Mucosa of rectum (tissue), 2 donors: ENCODE results near the gene APBA2.

Source experiments
- H3K27ac ChIP-seq, 2 donors: one replicate each; pipeline ENCODE4 v1.7.0; 2013; ENCODE audit warnings: inconsistent platforms in 2 of 2, low read depth in 2 of 2, low read length in 2 of 2
- H3K27me3 ChIP-seq, 2 donors: one replicate each; pipeline ENCODE4 v1.7.0; 2013; ENCODE audit warnings: low read length in 2 of 2; ENCODE audit not compliant: control insufficient read depth in 2 of 2, insufficient read depth in 2 of 2
- H3K36me3 ChIP-seq, 2 donors: one replicate each; pipeline ENCODE4 v1.7.0; 2013; ENCODE audit warnings: low read length in 2 of 2; ENCODE audit not compliant: control insufficient read depth in 2 of 2, insufficient read depth in 2 of 2
- H3K4me1 ChIP-seq, 2 donors: one replicate each; pipeline ENCODE4 v1.7.0; 2013; ENCODE audit warnings: low read length in 2 of 2, mild to moderate bottlenecking in 1 of 2; ENCODE audit not compliant: control insufficient read depth in 2 of 2, insufficient read depth in 2 of 2
- H3K4me3 ChIP-seq, 2 donors: one replicate each; pipeline ENCODE4 v1.7.0; 2013; ENCODE audit warnings: low read length in 2 of 2
- H3K9ac ChIP-seq, 2 donors: one replicate each; pipeline ENCODE4 v1.7.0; 2013; ENCODE audit warnings: low read length in 2 of 2, low read depth in 1 of 2, mild to moderate bottlenecking in 1 of 2
- H3K9me3 ChIP-seq, 2 donors: one replicate each; pipeline ENCODE4 v1.7.0; 2013; ENCODE audit warnings: low read length in 2 of 2; ENCODE audit not compliant: control insufficient read depth in 2 of 2
- donor health status: healthy.
- donor health status: Normal muscosa, but diverticular disease.

The APBA2 gene

GRCh38 chr15:29090617-29091466 lies 205.1 kb downstream of the APBA2 start:
- Histone ChIP-seq H3K27ac (no peak overlapping the region), H3K27me3 (no peaks in the 10 kb centered on the region), H3K4me1 (no peaks in the 10 kb centered on the region), H3K9ac (no peak overlapping the region), H3K4me3 (no peak overlapping the region), H3K36me3 (no peaks in the 10 kb centered on the region), H3K9me3 (no peaks in the 10 kb centered on the region)

- Histone ChIP-seq H3K27ac (no peak overlapping the region), H3K9me3 (no peaks in the 10 kb centered on the region), H3K36me3 (no peaks in the 10 kb centered on the region), H3K4me1 (no peaks in the 10 kb centered on the region), H3K4me3 (no peak overlapping the region), H3K27me3 (no peaks in the 10 kb centered on the region), H3K9ac (no peak overlapping the region)
These were observed 205.9 kb downstream of the APBA2 start for GRCh38 chr15:29091666-29092065.

DNA sequence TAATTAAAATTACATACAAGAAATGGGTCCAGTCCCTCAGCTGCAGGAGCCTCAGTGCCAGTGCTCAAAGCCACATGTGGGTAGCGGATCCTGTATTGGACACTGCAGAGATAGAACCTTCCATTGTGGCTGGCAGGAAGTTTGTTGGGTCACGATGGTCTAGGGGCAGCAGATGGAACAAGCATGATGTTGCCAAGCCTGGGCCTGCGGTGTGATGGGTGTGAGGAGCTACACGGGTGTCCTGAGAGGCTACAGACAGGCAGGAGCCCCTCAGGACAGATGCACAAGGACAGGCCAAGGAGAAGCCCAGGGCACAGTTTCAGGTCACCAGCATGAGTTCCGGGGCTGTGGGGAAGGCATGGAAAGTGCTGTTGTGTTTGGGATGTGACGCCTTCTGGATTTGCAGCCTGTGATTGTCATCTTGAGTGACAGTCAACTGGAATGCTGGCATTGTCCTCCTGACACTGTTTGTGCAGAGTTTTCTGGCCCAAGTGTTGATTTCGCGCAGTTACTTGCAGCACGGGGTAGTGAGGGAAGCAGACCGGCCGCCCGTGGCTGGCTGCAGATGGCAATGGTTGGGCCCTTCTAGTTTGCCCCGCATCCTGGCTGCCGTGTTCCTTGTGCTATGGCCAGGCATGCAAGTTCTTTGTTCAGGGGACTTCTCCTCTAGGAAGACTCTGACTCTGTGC lies 206.7 kb downstream of the APBA2 start:
- H3K9ac ChIP-seq, result no peak overlapping the region
- no peaks in the 10 kb centered on the region for H3K36me3 ChIP-seq
- H3K4me3 ChIP-seq, result no peak overlapping the region
- H3K27me3 ChIP-seq, result no peaks in the 10 kb centered on the region
- H3K9me3 ChIP-seq, result no peaks in the 10 kb centered on the region
- H3K4me1 ChIP-seq, result no peaks in the 10 kb centered on the region
- H3K27ac ChIP-seq, result no peak overlapping the region

GRCh38 chr15:29093065-29093435 lies 207.3 kb downstream of the APBA2 start:
- H3K27ac ChIP-seq, result no peak overlapping the region

DNA sequence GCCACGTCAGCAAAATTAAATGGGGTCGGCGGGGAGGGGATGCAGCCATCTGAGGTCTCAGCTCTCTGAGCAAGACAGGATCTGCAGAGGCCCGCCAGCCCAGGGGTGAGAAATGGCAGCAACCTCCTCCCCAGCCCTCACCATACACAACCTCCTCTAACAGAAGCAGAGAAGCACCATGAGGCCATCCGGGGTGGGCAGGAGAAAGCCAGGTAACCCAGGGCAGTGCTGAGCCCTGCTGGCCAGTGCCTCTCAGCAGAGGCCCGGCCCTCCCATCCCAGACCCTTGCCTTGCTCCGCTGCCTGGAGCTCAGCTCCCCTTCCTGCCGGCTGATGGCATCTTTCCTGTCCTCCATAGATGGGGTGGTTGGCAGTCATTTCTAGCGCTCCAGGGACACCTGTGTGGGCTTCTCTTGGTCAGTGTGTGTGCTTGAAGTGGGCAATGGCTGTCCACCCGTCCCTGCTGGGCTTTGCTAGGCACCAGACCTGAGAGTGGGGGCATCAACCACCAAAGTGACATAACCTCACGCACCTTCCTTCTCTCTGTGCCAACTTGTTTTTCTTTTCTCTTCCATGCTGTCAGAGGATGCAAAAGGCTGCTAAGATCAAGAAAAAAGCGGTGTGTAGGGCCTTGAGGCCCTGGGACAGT lies 208.0 kb downstream of the APBA2 start:
- no peak overlapping the region for H3K9ac ChIP-seq
- no peaks in the 10 kb centered on the region for H3K9me3 ChIP-seq
- no peak overlapping the region for H3K27ac ChIP-seq
- no peaks in the 10 kb centered on the region for H3K27me3 ChIP-seq
- no peaks in the 10 kb centered on the region for H3K4me1 ChIP-seq
- no peaks in the 10 kb centered on the region for H3K36me3 ChIP-seq
- no peak overlapping the region for H3K4me3 ChIP-seq

More at GRCh38 chr15:29093065-29093435, 207.3 kb downstream of the APBA2 start:
- Histone ChIP-seq H3K27me3 (no peaks in the 10 kb centered on the region), H3K36me3 (no peaks in the 10 kb centered on the region), H3K9me3 (no peaks in the 10 kb centered on the region), H3K9ac (no peak overlapping the region), H3K4me3 (no peak overlapping the region), H3K4me1 (no peaks in the 10 kb centered on the region)

- Histone ChIP-seq H3K36me3 (no peaks in the 10 kb centered on the region), H3K4me3 (no peak overlapping the region), H3K27me3 (no peaks in the 10 kb centered on the region), H3K4me1 (no peaks in the 10 kb centered on the region), H3K27ac (no peak overlapping the region), H3K9ac (no peak overlapping the region), H3K9me3 (no peaks in the 10 kb centered on the region)
These were observed 208.9 kb downstream of the APBA2 start for GRCh38 chr15:29094711-29095110.

GRCh38 chr15:29095746-29096145 lies 210.0 kb downstream of the APBA2 start:
- Histone ChIP-seq H3K4me1 (no peaks in the 10 kb centered on the region), H3K36me3 (no peaks in the 10 kb centered on the region), H3K27ac (no peak overlapping the region), H3K27me3 (no peaks in the 10 kb centered on the region), H3K9me3 (no peaks in the 10 kb centered on the region), H3K9ac (no peak overlapping the region), H3K4me3 (no peak overlapping the region)

- Histone ChIP-seq H3K27me3 (no peaks in the 10 kb centered on the region), H3K27ac (no peak overlapping the region), H3K36me3 (no peaks in the 10 kb centered on the region), H3K9ac (no peak overlapping the region), H3K4me1 (no peaks in the 10 kb centered on the region), H3K4me3 (no peak overlapping the region), H3K9me3 (no peaks in the 10 kb centered on the region)
These were observed 211.4 kb downstream of the APBA2 start for GRCh38 chr15:29097168-29097567.

DNA sequence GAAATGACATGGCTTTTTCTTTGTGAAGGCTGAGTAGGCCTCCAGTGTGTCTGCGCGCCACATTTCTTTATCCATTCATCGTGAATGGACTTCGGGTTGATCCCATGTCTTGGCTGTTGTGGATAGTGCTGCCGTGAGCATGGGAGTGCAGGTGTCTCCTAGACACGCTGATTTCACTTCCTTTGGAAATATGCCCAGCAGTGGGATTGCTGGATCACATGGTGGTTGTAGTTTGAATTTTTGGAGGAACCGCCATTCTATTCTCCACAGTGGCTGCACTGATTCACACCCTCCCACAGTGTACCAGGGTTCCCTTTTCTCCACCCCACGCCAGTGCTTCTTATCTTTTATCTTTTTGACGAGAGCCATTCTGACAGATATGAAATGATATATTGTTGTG lies 212.2 kb downstream of the APBA2 start:
- Histone ChIP-seq H3K9me3 (no peaks in the 10 kb centered on the region), H3K4me1 (no peaks in the 10 kb centered on the region), H3K27me3 (no peaks in the 10 kb centered on the region), H3K9ac (no peak overlapping the region), H3K36me3 (no peaks in the 10 kb centered on the region), H3K27ac (no peak overlapping the region), H3K4me3 (no peak overlapping the region)

GRCh38 chr15:29098652-29099051 lies 212.9 kb downstream of the APBA2 start:
- Histone ChIP-seq H3K27ac (no peak overlapping the region), H3K9ac (no peak overlapping the region), H3K4me1 (no peaks in the 10 kb centered on the region), H3K36me3 (no peaks in the 10 kb centered on the region), H3K4me3 (no peak overlapping the region), H3K9me3 (no peaks in the 10 kb centered on the region), H3K27me3 (no peaks in the 10 kb centered on the region)
